CD4-positive, alpha-beta T cell treated with Interleukin-15 for 1 hour (primary cell): ENCODE measurements around the gene LACRT.

Experiments
- DNase-seq: peaks from one replicate; pipeline ENCODE4 v3.0.0-alpha.2; 2020

Gene LACRT

GRCh38 chr12:54598970-54599369, 35.7 kb downstream of the LACRT start:
- DNase-seq = no peak

GRCh38 chr12:54596526-54596946, 38.2 kb downstream of the LACRT start:
- peak; percentile 22 for DNase-seq

GRCh38 chr12:54595471-54595870, 39.2 kb downstream of the LACRT start:
- no peak for DNase-seq

GRCh38 chr12:54593725-54594124, 41.0 kb downstream of the LACRT start:
- no peak for DNase-seq

- no peak for DNase-seq
Measured at GRCh38 chr12:54593135-54593534, 41.6 kb downstream of the LACRT start.

- DNase-seq = no peak
Measured at GRCh38 chr12:54592316-54592715, 42.4 kb downstream of the LACRT start.

- DNase-seq = no peak
Measured at GRCh38 chr12:54590978-54591591, 43.6 kb downstream of the LACRT start.

GRCh38 chr12:54589964-54590363, 44.7 kb downstream of the LACRT start:
- DNase-seq = no peak

GRCh38 chr12:54588890-54589267, 45.8 kb downstream of the LACRT start:
- DNase-seq = no peak

GRCh38 chr12:54588110-54588889, 46.4 kb downstream of the LACRT start, which contains the start of gene PPP1R1A:
TSS of gene PPP1R1A (minus strand) at chr12:54588659. CDS start at chr12:54588488, 171 bp downstream.
- no peak for DNase-seq

- no peak for DNase-seq
Measured at GRCh38 chr12:54587315-54587873, 47.3 kb downstream of the LACRT start.

- no peak for DNase-seq
Measured at GRCh38 chr12:54586620-54587019, 48.1 kb downstream of the LACRT start.

- DNase-seq = no peak
Measured at GRCh38 chr12:54585243-54585642, 49.5 kb downstream of the LACRT start.

GRCh38 chr12:54584128-54584527, 50.6 kb downstream of the LACRT start:
- DNase-seq = no peak

GRCh38 chr12:54583726-54584125, 51.0 kb downstream of the LACRT start:
- no peak for DNase-seq

- DNase-seq = no peak
Measured at GRCh38 chr12:54581412-54581811, 53.3 kb downstream of the LACRT start.
